HTERT RPE-1 (cell line): Measurements from ENCODE around the gene ADAM15.

ENCODE experiments used
- in situ Hi-C: fragments of 300-500 bp; cut with MboI; formaldehyde crosslinking; loops from 4 replicates; pipeline ENCODE4 v1.14.3; 2020; ENCODE audit warnings: low sequenced_read_pairs

The ADAM15 gene

DNA sequence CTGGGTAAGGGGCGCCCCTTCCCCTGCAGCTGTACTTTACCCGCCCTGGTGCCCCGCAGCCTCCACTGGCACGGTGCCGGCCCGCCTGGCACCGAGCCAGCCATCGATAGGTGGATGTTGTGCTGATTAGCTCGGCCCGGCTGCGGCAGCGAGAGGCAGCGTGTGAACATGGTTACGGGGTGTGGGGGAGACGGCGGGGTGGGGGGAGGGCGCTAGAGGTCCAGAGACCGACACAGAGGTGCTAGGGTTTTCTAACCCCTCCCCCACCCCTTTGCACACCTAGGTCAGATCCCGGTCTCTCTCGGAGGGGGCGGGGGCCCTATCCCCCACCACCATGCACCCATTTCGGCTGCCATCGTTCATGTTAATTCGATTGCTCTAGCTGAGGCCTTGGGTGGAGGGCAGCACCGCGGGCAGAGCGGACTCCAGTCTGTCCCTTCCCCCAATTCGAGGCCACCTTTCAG is 19.1 kb downstream of the ADAM15 start:
- in situ Hi-C loops: no loop called here

DNA sequence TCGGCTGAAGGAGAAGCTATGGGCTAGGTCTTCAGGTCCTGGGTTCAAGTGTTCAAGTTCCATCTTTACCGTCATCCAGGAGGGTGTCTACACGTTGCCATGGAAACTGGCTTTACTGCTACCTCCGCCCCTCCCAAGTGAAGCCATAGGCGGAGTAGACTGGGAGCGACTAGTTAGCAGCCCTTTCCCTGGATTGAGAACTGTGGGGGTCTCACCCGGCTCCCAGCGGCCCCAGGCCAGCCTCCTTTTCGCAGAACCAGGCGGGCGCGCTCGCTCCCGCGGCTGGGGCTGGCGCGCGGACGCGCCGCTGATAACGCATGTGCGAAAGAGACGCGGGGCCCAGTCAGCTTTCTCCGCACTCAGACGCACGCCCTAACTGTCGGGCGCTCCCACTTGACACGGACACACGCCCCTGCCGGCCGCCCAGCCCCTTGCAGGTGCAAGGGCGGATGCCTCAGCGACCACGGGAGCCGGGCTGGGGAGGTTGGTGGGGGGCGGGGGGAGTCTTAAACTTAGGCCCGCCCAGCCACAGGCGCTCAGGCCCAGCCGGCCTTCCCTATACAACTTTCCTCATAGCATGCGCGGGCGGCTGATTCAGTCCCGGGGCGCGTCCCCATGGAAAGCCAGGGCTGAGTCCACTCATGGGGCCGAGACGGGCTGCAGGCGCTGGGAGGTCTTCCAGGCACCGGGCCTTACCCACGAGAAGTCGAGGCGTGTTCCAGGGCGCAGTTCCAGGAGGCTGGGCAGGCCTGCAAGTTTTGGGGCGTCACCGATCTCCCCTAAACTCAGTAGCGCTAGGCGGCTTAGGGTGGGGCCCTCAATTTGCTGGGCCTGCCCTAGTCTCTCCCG is 19.8 kb downstream of the ADAM15 start:
- in situ Hi-C loops: no loop called here

DNA sequence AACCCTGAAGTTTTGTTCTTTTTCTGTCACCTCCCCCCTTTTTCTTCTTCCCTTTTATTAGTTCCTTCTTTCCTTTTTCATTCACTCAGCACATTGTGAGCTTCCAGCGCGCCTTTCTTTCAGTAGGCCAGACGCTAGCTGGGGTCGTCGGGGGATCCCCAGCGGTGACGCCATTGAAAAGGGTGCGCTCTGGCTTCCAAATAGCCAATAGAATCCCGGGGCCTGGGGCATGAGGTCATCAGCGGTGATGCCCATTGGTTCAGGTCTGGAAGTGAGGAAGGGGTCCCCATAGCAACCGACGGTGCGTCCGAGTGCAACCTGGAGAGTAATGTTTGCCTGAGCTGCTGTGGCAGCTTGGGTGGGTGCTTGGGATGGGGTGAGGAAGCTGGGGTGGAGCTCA is 20.6 kb downstream of the ADAM15 start:
- in situ Hi-C loops: no loop called here

DNA sequence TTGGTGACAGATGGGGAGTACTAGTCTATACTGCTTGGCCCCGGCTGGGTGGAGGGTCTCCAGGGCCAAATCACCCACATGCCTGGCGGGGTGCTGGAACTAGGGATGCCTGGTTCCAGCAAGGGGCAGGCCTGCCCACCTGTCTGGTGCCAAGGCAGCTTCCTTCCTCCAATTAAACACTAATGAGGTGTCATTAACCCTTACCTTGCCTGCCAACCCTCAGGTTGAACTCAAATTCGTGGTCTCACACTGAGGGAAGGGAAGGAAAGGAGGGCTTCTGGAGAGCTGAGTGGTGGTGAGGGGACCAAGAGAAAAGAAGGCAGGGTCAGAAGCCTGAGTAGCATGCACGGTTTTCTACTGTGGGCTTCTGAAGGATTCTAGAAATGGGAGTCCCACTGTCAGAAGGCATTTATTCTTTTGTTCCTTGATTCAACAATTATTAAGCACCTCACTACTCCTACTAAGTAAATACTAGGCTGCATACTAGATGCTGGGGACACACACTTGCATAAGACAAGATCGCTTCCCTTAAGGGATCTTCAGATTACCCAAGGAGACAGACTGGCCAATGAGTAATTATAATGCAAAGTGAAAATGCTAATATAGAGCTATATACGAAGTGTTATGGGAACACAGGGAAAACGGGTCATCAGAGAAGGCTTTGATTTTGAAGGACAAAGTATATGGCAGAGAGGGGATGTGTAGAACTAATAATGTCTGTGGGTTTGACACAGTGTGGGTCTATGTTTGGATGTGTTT is 21.6 kb downstream of the ADAM15 start:
- in situ Hi-C loops: no loop called here

DNA sequence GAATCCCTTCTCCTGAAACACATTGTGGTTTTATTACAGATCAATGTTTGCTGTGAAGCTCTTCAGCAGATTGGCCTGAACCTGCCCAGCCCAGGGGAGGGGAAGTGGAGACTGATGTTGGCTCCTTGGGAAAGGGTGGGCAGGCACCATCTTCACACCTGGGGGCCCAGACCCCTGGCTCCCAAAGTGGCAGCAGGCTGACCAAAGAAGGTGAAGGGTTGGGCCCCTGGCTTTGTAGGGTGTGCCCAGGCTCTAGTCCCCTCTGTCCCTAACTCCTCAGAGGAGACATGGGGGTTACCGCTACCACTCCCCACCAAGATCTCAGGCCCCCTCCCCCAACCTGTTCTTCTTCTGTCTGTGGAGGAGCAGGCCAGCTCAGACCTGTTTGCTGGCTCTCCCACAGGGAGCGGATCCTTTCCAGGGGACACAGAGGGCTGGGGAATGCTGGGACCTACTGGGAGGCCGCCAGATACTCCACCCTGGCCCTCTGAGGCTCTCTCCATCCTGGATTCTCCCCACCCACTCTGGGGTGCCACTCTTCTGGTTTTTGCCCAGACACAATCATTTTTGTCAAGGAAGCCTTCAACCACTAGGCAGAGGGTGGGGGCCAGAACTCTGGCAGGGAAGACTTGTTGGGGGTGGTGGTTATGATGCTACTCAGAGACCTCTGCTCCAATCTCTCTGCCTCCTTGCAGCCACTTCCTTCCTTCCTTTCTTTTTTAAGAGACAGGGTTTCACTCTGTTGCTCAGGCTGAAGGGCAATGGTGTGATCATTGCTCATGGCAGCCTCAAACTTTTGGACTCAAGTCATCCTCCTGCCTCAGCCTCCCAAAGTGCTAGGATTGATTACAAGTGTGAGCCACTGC is 22.5 kb downstream of the ADAM15 start:
- in situ Hi-C loops: no loop called here

DNA sequence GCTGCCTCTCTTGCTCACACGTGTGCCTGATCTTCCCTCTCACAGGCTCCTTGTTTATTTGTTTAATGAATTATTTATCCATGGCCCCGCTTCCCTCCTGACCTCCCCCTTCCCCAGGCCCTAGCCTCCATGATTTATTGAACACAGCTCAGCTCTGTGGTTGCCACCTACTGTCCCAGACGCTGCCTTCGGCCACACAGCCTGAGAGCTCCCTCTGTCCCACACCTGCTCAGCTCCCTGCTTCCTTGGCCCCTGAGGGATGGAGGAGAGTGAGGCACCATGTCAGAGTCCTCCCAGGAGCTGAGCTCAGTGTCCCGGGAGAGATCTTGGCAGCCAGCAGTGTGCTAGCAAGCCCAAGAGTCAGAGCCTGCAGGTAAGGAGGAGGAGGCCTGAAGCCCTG is 24.4 kb downstream of the ADAM15 start:
- in situ Hi-C loops: no loop called here

DNA sequence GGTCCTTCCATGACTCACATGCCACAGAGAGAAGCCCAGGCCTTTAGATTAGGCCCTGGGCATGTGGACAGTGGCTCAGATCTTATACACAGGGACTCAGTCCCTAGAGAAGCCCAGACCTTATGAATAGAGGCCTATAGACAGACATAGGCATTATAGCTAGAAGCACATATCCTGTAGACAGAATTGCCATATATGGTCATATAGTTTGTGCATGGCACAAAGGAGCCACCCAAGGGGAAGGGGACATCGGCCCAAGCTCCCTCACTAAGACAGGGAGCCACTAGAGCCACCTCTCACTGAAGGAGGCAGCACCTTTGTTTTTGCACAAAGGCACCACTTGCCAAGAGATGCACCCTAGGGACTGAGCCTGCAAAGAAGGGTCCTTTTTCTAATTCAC is 25.3 kb downstream of the ADAM15 start:
- in situ Hi-C loops: no loop called here

DNA sequence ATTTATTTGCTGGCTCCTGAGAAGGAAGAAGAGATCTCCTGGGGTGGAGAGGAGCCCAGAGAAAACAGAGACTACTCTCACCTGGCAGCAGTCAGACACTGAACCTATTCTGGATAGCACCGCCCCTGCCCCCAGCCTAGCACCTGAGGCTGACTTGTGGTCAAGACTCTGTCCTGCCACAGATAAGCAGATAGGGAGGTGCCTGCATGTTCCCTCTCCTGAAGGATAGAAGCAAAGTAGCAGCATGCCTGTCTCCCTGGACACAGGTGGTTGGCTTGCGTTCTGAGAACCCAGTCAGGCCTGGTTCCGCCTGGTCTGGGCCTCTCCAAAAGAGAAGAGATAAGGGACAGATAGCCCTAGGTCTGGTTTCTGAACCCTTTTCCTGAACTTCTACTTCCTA is 26.2 kb downstream of the ADAM15 start:
- in situ Hi-C loops: no loop called here

DNA sequence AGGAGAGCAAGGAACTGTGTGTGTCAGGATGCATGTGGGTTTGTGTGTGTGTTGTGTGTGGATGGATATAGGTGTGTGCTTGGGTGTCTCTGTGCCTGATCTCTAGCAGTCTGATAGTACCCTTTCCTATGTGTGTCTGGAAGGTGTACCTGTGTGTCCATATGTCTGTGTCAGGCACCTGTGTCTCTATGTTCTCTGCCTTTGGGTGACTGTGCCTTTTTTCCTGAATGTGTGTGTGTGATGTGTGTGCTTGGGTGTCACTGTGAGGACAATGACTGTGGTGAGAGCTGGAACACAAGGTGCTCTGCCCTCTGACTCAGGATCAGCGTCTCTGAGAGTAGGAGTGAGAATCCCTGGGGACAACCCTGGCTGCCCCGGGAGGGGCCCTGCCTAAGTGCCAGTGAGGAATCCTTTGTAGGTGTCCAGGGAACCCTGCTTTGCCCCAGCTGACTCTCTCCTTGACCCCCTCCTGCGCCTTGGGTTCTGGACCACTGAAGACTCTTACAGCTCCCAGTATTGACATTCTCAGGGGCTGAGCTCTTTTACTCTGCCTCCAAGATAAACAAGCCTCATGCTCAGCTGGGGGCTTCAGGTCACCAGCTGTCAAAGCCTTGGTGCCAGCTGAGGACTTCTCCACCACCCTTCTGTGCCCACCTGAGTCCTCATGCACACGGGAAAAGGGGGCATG is 26.8 kb downstream of the ADAM15 start:
- in situ Hi-C loops: no loop called here

DNA sequence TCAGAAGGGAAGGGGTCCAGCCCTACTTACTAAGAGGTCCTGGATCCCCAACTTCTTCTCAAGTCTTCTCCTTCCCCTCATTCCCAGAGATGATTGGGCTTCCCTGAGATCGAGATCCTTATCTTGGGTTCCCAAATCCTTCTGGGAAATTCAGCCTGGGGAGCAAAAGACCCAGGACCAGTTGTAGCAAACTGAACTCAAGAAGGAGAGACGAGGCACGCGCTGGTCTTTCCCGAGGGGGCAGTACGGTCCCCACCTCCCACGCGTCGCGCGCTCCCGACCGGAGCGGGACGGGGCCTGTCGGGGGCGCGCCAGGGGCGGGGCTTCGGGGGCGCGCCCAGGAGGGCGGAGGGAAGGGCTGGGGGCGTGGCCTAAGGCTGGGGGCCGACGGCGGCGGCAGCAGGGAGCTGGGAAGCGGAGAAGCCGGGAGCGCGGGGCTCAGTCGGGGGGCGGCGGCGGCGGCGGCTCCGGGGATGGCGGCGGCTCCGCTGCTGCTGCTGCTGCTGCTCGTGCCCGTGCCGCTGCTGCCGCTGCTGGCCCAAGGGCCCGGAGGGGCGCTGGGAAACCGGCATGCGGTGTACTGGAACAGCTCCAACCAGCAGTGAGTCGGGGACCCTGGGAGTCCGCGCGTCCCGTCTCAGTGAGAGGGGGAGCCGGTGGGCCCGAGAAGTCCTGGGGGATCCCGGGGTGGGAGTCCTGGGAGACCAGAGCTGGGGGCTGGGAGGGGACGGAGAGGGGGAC is 27.5 kb downstream of the ADAM15 start, which contains the start of gene EFNA3:
EFNA3 (plus strand) TSS at position 369 of the 741 bp plus-strand sequence; CDS start at position 474, 105 bp downstream.
- in situ Hi-C loops: no loop called here

DNA sequence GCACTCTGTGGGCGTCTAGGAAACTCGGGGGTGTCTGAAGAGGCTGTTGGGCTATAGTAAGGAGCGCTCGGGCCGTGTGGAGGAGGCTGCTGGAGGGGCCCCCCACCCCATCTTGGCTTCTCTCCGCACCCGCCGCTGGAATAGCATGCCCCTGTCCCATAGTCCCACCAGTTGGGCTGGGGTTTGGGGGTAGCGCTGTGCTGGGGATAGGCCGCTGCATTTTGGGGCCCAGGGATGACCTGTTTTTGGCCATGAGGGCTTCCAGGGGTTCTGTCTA is 28.0 kb downstream of the ADAM15 start:
- in situ Hi-C loops: no loop called here

DNA sequence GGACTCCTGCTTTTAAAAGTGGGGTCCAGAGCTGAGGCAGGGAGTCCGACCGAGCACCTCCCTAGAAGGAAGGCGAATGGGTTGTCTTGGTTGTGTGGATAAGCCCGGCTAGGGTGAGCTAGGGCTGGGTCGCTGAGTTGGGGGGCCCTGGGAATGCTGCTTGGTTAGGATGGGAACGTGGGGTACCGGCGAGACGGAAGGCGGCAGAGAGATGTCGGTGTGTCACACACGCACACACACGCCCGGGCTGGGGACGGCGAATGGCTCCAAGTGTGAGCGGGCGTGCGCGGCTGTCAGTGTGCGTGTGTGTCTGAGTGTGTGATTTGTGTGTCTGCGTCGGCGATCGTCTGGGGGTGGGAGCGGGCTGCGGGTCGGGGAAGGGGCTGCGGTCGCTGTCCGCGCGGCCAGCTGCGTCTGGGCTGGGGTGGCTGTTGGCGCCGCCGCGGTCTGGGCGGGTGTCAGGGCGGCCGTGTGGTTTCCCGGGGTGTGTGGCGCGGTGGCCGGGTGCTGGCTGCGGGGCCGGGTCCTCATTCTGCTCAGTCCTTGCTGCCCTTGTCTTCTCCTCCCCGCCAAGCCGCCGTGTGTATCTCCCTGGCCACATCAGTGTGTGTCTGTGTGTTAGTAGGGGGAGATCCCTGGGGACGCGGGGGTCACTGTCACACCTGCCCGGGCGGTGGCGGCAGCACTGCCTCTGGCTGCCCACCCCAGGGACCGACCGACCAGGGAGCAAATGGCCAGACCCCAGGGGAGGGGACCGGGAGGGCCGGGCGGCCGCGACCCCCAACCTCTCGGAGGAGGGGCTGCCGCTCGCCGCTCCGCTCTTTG is 28.6 kb downstream of the ADAM15 start:
- in situ Hi-C loops: no loop called here

DNA sequence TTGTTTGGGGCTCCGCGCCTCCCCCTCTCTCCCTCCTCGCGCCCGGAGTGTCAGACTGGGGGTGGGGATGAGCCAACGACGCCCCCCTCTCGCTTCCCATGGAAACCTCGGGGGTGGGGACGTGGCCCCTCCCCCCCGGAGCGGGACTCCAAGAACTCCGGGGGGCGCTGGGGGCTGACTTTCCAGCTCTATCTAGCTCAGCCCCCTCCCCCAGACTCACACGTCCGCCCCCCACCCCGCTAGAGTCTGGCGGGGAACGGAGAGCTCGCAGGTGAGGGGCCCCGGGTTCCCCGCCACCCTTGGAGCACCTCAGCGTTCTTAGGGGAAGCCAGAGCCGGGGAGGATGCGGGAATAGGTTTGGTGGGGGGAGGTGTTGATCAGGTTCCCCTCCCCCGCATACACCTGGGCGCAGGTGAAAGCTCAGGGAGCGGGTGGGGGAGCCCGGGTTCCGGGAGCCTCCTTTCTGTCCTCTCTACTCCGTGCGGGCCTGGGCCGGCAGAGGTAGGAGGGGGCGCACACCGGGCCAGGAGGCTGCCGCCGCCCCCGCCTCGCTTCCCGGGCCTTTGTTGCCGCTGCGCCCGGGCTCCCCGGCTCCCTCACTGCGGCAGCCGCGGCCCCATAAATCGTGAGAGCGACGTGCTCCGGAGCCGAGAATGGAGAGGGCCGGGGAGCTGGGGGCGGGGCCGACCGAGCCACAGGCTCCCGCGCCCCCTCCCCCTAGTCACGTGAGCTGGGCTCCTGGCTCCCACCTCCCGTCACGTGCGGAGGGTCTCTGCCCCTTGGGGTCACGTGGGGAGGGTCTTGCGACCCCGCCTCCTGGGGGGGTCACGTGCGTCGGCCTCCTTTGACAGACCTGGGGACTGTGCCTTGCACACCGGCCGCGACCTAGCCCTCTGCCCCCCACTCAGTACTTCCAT is 29.5 kb downstream of the ADAM15 start:
- in situ Hi-C loops: no loop called here

DNA sequence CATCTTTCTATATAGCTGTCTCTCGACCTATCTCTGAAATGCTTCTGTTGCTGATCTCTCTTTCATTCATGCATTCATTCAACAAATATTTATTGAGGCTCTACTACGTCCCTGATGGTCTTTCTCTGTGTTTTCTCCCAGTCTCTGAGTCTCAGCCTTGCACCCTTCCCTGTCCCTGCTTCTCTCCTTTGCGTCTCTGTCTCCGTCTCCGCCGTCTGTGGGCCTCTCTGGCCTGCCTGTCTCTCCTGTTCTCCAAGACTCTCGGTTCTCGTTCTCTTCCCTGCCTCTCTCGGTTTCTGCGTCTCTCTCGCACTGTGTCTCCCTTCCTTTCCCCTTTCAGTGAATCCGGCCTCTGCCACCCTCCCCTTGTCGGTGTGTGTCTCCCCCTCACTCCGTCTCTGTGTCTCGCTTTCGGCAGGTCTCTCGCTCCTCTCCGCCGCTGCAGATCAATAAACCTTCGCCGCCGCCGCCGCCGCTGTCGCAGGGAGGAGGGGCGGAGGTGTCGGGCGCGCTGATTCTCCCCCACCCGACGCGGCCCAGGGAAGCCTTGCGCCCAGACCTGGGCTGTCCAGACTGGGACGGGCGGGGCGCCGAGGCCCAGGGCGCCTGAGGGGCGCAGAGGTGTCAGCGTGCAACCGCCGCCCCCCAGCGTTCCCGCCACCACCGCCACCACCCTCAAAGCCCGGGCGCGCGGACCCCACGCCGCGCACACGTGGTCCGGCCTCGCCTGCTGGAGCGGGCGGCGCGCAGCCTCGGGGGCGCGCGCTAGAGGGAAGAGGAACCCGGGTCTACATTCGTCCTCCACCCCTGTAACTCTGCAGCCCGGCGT is 30.6 kb downstream of the ADAM15 start:
- in situ Hi-C loops: no loop called here

DNA sequence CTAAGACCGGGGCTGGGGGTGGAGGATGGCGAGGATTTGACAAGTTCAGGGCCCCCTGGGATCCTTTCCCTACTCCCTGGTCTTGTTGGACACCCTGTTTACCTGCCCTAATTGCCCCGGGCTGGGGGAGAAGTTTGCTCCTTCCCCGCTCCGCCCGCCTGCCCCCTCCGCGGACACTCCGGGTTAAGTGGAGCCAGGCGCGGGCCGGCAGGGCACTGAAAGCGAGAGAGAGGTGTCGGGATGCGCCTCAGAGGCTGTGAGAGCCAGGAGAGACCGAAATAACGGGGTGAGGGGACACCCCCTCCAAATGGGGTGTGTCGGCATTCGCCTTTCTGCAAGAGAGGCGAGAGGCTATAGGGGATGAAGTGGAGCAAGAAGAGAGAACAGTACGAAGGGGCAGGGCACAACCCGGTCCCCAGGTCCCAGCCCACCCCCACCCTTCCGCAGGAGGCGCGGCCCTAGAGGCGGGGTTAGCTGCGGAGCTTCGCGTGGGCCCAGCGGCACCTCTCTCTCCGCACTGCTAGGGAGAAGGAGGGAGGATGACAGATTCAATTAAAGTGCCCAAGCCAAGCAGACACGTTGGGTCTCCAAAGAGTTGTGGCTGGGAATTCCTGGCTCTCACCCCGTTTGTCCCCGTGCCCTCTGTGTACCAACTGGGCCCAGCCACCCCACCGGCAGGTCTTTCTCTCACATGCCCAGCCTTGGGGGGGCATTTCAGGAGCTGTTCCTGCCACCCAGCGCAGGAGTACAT is 31.4 kb downstream of the ADAM15 start:
- in situ Hi-C loops: no loop called here

DNA sequence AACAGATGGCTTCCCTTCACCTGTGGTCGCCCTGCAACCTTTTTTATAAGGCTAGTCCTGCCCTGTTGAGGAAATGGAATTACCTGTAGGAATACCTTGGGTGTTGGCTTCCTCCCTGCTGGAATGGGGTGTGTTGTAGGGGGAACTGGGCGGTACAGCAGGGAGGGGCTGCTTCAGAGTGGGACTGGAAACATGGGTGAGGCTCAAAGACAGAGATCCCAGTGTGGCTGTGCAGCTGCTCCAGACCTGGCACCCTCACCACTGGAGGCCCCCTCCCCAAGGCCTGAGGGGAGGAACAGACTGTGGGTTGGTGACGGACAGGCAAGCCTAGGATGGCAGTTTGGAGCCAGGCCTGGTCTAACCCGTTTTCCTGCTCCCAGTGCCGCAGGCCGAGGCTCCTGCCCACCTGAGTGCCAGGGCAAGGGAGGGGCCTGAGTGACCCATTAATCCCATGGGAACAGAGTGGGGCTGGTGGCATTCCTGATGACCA is 32.0 kb downstream of the ADAM15 start:
- in situ Hi-C loops: no loop called here
